GM12875 (cell line): Measurements from ENCODE around the gene MPND.

ENCODE experiments used
- H3K4me3 ChIP-seq: one replicate; pipeline ENCODE4 v1.5.1; 2011; ENCODE audit warnings: low read depth, low read length, control low read depth
- CTCF ChIP-seq: IDR thresholded peaks from 2 replicates; pipeline ENCODE4 v1.5.1; 2011; ENCODE audit warnings: low read depth, mild to moderate bottlenecking, control low read depth, inconsistent platforms, low read length, moderate library complexity, borderline replicate concordance; ENCODE audit not compliant: insufficient read depth

Gene MPND

DNA sequence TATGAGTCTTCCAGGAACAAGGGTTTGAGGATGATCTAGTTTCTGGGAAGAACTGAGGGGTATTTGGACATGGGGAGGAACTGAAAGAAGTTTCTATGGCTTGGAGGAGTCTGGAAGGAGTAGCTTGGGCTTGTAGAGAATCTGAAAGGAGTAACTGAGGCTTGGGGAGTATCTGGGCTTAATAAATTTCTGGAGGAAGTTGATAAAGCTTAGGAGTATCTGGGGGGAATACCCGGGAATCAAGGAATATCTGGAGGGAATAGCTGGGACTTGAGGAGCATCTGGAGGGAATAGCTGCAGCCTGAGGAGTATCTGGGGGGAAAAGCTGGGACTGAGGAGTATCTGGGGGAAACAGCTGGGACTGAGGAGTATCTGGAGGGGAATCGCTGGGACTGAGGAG lies 22.9 kb upstream of the MPND start:
- H3K4me3 ChIP-seq, result no peak overlapping the region
- no peak for TF ChIP-seq CTCF

DNA sequence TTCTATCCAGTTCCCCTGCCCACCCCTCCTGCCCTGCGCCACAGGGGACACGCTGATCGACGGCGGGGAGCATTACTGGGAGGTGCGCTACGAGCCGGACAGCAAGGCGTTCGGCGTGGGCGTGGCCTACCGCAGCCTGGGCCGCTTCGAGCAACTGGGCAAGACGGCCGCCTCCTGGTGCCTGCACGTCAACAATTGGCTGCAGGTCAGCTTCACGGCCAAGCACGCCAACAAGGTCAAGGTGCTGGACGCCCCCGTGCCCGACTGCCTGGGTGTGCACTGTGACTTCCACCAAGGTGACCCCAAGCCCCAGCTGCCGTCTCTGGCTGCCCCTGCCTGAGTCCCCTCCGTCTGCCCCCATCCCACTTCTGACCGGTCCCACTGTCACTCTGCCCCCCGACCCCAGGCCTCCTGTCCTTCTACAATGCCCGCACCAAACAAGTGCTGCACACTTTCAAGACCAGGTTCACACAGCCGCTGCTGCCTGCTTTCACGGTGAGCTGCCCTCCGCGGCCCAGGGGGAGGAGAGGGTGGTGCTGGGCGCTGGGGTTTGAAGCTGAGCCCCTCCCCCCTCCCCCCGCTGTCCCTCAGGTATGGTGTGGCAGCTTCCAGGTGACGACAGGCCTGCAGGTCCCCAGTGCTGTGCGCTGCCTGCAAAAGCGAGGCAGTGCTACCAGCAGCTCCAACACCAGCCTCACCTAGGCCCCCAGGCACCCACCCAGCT lies 20.3 kb upstream of the MPND start:
- no peak for TF ChIP-seq CTCF
- no peak overlapping the region for H3K4me3 ChIP-seq

DNA sequence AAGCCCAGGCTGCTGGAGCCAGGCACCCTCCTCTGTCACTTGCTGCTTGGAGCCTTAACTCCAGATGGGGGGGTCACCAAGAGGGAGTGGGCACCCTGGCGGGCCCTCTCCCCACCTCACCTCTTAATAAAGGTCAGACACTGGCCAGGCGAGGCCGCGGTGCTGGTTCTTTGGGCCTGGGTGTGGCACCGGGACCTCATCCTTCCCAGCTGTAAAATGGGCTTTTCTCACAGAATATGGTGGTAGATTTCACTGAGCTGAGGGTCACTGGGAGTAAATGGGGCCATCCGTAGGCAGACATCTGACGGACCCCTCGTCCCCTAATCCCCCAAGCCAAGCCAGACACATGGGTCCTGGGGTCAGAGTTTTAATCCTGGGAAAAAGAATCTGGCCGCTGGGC lies 19.7 kb upstream of the MPND start:
- no peak overlapping the region for H3K4me3 ChIP-seq
- no peak for TF ChIP-seq CTCF

DNA sequence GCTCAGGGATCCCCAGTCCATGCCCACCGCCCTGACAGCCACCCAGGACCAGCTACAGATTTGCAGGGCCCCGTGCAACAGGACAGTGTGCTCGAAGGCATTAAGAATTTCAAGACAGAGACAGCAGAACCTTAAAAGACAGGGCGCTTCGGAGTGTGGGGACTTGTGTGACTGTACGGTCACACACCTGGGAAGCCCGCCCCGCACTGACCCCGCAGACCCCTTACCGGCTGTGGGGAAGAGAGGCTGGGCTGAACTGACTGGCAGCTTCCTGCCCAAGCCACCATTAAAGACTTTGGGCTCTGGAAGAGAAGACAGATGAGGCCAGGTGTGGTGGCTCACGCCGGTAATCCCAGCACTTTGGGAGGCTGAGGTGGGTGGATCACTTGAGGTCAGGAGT lies 19.1 kb upstream of the MPND start:
- no peak for TF ChIP-seq CTCF
- H3K4me3 ChIP-seq, result no peak overlapping the region

- no peak for TF ChIP-seq CTCF
- no peak overlapping the region for H3K4me3 ChIP-seq
Measured at GRCh38 chr19:4326215-4326836, 17.0 kb upstream of the MPND start.

- no peak overlapping the region for H3K4me3 ChIP-seq
- TF ChIP-seq CTCF, result no peak
Measured at GRCh38 chr19:4326837-4327251, 16.5 kb upstream of the MPND start.

DNA sequence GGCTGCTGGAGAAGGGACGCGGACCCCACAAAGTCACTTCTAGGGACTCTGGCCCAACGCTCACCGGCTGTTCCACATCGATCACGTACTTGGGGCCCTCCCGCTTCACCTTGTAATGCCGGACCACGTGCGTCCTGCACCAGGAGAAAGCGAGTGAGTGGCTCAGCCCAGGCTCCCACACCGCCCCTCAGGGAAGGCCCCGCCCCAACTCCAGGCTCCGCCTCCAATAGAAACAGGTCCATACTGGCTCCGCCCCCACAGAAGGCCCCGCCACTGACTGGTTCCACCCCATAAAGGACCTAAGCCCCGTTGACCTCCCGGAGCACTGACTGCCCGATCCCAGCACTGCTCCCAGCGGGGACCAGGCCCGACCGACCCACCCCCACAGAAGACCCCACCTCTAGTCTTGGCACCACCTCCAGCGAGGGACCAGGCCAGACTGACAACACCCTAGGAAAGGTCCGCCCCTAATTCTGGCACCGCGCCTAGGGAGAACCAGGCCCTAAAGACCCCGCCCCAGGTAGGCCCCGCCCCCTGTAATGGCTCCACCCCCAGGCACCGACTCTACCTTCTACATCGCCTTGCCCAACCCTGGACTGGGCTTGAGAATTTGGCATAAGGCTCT lies 16.0 kb upstream of the MPND start:
- H3K4me3 ChIP-seq, result no peak overlapping the region
- no peak for TF ChIP-seq CTCF
